HL-60 (cell line): Measurements from ENCODE around the gene OR6B3.

Experiments
- DNase-seq, 2 experiments: peaks; one replicate each; pipeline ENCODE4 v3.0.0-alpha.2; 2010 to 2020; ENCODE audit warnings: low read depth in 1 of 2, low spot score in 1 of 2
- H3K27ac ChIP-seq: fragments of 250-450 bp; sonication (Bioruptor Pico); replicated peaks from 2 replicates; pipeline ENCODE4 v1.5.1; 2020; ENCODE audit warnings: mild to moderate bottlenecking, moderate library complexity
- H3K27me3 ChIP-seq: fragments of 250-450 bp; sonication (Bioruptor Pico); 2 replicates; pipeline ENCODE4 v1.5.1; 2021; ENCODE audit warnings: mild to moderate bottlenecking, moderate library complexity; ENCODE audit not compliant: insufficient read depth, poor library complexity, severe bottlenecking
- H3K4me3 ChIP-seq: replicated peaks from 2 replicates; pipeline ENCODE4 v1.5.1; 2011; ENCODE audit warnings: mild to moderate bottlenecking, control low read depth, low read length; ENCODE audit not compliant: insufficient read depth
- GABPA ChIP-seq: IDR thresholded peaks from 2 replicates; pipeline ENCODE4 v1.6.1; 2012; ENCODE audit warnings: low read depth
- POLR2AphosphoS5 ChIP-seq: IDR thresholded peaks from 2 replicates; pipeline ENCODE4 v1.6.1; 2012; ENCODE audit warnings: low read depth
- SPI1 ChIP-seq: IDR thresholded peaks from 2 replicates; pipeline ENCODE4 v1.6.1; 2012; ENCODE audit warnings: low read depth, mild to moderate bottlenecking, borderline replicate concordance
- TF ChIP-seq, protein P1 (sequence below): IDR thresholded peaks from one replicate; pipeline ENCODE4 v1.5.1; 2011; ENCODE audit warnings: low read length, control low read depth, inconsistent platforms; ENCODE audit not compliant: insufficient read depth
- TF ChIP-seq, protein P2 (sequence below): IDR thresholded peaks from 2 replicates; pipeline ENCODE4 v1.6.1; 2012; ENCODE audit warnings: low read depth; ENCODE audit not compliant: insufficient replicate concordance

The OR6B3 gene

DNA sequence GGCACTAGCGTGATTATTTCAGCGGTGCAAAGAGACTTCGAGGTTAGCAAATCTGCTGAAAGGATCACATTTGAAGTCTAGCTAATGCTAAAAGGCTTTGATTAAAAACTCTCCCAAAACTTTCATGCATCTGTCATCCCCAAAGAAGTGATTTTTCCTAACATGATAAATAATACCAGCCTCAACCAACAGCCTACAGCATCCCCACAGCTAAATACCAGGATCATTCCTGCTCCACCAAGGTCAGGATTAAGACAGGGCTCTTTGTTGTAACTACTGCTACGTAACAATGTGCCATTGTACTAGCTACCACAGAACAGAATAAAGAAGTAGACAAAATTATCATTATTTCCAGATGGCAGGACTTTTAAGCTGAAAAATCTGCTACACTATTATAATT, 1.6 kb downstream of the OR6B3 start:
- Histone ChIP-seq H3K4me3 (no peak overlapping the region), H3K27me3 (peaks cover 16% of the 10 kb centered on the region), H3K27ac (no peak overlapping the region)
- no peak for DNase-seq
- TF ChIP-seq, protein P1, sequence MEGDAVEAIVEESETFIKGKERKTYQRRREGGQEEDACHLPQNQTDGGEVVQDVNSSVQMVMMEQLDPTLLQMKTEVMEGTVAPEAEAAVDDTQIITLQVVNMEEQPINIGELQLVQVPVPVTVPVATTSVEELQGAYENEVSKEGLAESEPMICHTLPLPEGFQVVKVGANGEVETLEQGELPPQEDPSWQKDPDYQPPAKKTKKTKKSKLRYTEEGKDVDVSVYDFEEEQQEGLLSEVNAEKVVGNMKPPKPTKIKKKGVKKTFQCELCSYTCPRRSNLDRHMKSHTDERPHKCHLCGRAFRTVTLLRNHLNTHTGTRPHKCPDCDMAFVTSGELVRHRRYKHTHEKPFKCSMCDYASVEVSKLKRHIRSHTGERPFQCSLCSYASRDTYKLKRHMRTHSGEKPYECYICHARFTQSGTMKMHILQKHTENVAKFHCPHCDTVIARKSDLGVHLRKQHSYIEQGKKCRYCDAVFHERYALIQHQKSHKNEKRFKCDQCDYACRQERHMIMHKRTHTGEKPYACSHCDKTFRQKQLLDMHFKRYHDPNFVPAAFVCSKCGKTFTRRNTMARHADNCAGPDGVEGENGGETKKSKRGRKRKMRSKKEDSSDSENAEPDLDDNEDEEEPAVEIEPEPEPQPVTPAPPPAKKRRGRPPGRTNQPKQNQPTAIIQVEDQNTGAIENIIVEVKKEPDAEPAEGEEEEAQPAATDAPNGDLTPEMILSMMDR, result no peak
- TF ChIP-seq, protein P2, sequence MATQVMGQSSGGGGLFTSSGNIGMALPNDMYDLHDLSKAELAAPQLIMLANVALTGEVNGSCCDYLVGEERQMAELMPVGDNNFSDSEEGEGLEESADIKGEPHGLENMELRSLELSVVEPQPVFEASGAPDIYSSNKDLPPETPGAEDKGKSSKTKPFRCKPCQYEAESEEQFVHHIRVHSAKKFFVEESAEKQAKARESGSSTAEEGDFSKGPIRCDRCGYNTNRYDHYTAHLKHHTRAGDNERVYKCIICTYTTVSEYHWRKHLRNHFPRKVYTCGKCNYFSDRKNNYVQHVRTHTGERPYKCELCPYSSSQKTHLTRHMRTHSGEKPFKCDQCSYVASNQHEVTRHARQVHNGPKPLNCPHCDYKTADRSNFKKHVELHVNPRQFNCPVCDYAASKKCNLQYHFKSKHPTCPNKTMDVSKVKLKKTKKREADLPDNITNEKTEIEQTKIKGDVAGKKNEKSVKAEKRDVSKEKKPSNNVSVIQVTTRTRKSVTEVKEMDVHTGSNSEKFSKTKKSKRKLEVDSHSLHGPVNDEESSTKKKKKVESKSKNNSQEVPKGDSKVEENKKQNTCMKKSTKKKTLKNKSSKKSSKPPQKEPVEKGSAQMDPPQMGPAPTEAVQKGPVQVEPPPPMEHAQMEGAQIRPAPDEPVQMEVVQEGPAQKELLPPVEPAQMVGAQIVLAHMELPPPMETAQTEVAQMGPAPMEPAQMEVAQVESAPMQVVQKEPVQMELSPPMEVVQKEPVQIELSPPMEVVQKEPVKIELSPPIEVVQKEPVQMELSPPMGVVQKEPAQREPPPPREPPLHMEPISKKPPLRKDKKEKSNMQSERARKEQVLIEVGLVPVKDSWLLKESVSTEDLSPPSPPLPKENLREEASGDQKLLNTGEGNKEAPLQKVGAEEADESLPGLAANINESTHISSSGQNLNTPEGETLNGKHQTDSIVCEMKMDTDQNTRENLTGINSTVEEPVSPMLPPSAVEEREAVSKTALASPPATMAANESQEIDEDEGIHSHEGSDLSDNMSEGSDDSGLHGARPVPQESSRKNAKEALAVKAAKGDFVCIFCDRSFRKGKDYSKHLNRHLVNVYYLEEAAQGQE, result no peak
- no peak for TF ChIP-seq POLR2AphosphoS5
- TF ChIP-seq SPI1, result no peak
- TF ChIP-seq GABPA, result no peak

GRCh38 chr2:240050278-240050677, 3.0 kb downstream of the OR6B3 start:
- TF ChIP-seq, protein P2, result no peak
- TF ChIP-seq SPI1 (no peak), POLR2AphosphoS5 (no peak), GABPA (no peak)
- TF ChIP-seq, protein P1, result no peak
- no peak overlapping the region for H3K27ac ChIP-seq
- no peak overlapping the region for H3K4me3 ChIP-seq
- no peak for DNase-seq
- H3K27me3 ChIP-seq, result peaks cover 16% of the 10 kb centered on the region

- H3K27me3 ChIP-seq, result peaks cover 15% of the 10 kb centered on the region
- no peak for DNase-seq
- TF ChIP-seq, protein P1, result no peak
- no peak for TF ChIP-seq GABPA
- TF ChIP-seq POLR2AphosphoS5, result no peak
- TF ChIP-seq, protein P2, result no peak
- no peak for TF ChIP-seq SPI1
- no peak overlapping the region for H3K27ac ChIP-seq
- H3K4me3 ChIP-seq, result no peak overlapping the region
These were observed 5.1 kb downstream of the OR6B3 start for GRCh38 chr2:240048237-240048636.
